ENCODE data around the gene PNPLA1.

DNA sequence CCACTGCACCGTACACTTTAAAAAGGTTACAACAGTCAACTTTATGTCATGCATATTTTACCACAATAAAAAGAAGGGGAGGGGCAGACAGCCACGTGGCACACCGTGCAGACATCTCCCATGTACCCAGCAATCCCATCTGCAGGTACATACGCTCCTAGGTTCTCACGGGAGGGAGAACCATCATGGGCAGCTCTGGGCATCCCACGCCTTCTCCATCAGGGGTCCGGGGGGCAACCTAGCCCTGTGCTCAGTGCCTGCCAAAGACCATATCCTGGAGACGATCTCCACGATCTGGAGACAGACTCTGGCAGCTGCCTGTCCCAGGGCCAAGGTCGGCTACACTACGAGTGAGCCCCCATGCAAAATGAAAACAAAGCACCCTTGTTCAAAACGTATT is 69.3 kb downstream of the PNPLA1 start:
- no peak for TF ChIP-seq EP300 (IDR thresholded peaks at IDR 0.05; ENCODE audit: borderline replicate concordance)
- TF ChIP-seq, protein P1, sequence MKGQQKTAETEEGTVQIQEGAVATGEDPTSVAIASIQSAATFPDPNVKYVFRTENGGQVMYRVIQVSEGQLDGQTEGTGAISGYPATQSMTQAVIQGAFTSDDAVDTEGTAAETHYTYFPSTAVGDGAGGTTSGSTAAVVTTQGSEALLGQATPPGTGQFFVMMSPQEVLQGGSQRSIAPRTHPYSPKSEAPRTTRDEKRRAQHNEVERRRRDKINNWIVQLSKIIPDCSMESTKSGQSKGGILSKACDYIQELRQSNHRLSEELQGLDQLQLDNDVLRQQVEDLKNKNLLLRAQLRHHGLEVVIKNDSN (IDR thresholded peaks at IDR 0.05), result no peak
- TF ChIP-seq TCF12 (IDR thresholded peaks at IDR 0.05; ENCODE audit: low read depth), result no peak
- TF ChIP-seq, protein P2, sequence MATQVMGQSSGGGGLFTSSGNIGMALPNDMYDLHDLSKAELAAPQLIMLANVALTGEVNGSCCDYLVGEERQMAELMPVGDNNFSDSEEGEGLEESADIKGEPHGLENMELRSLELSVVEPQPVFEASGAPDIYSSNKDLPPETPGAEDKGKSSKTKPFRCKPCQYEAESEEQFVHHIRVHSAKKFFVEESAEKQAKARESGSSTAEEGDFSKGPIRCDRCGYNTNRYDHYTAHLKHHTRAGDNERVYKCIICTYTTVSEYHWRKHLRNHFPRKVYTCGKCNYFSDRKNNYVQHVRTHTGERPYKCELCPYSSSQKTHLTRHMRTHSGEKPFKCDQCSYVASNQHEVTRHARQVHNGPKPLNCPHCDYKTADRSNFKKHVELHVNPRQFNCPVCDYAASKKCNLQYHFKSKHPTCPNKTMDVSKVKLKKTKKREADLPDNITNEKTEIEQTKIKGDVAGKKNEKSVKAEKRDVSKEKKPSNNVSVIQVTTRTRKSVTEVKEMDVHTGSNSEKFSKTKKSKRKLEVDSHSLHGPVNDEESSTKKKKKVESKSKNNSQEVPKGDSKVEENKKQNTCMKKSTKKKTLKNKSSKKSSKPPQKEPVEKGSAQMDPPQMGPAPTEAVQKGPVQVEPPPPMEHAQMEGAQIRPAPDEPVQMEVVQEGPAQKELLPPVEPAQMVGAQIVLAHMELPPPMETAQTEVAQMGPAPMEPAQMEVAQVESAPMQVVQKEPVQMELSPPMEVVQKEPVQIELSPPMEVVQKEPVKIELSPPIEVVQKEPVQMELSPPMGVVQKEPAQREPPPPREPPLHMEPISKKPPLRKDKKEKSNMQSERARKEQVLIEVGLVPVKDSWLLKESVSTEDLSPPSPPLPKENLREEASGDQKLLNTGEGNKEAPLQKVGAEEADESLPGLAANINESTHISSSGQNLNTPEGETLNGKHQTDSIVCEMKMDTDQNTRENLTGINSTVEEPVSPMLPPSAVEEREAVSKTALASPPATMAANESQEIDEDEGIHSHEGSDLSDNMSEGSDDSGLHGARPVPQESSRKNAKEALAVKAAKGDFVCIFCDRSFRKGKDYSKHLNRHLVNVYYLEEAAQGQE (IDR thresholded peaks at IDR 0.05; ENCODE audit: low read depth), result no peak
- TF ChIP-seq ZBTB7A (IDR thresholded peaks at IDR 0.05; ENCODE audit: low read depth), result no peak
- TF ChIP-seq, protein P3, sequence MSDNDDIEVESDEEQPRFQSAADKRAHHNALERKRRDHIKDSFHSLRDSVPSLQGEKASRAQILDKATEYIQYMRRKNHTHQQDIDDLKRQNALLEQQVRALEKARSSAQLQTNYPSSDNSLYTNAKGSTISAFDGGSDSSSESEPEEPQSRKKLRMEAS (IDR thresholded peaks at IDR 0.05), result no peak
- no peak for TF ChIP-seq FOXM1 (IDR thresholded peaks at IDR 0.05; ENCODE audit: borderline replicate concordance, low read depth)
- no peak for TF ChIP-seq RAD21 (IDR thresholded peaks at IDR 0.05; ENCODE audit: low read depth)
- TF ChIP-seq CEBPB (IDR thresholded peaks at IDR 0.05), result no peak
